OCI-LY7 (cell line): ENCODE data around the gene CTAG1A. TPM values are rescaled to one million over a fixed set of nuclear protein-coding genes. Genes with fewer than 3 reads are reported as not detected.

Experiments used
- BruUV-seq: library from RNA; stranded (reverse); fragments of 400-500 nt; replicated peaks from 2 replicates; lab custom pipeline; 2021; lab: Mats Ljungman, UMichigan
- CTCF ChIA-PET: fragments of 300-600 bp; sonication (Branson Sonifier 250); formaldehyde crosslinking; loops from one replicate; lab custom pipeline; 2022; ENCODE audit warnings: antibody characterized with exemption; ENCODE audit not compliant: unreplicated experiment; lab: Charles Lee
- POLR2A ChIA-PET: fragments of 300-600 bp; sonication (Branson Sonifier 250); formaldehyde crosslinking; loops from one replicate; lab custom pipeline; 2022; ENCODE audit warnings: antibody characterized with exemption; lab: Charles Lee
- DNase-seq: peaks from one replicate; pipeline ENCODE4 v3.0.0-alpha.2; 2015; ENCODE audit warnings: low spot score
- H2AFZ ChIP-seq: fragments of 200-600 bp; sonication (generic), shearing (Covaris generic); 2 replicates; pipeline ENCODE4 v1.6.1; 2014; ENCODE audit warnings: mild to moderate bottlenecking, antibody characterized with exemption, low read length, moderate library complexity
- H3K27ac ChIP-seq: fragments of 200-600 bp; sonication (generic); 2 replicates; pipeline ENCODE4 v1.5.1; 2014; ENCODE audit warnings: mixed run types, low read depth, mild to moderate bottlenecking, moderate library complexity, low read length, inconsistent platforms; ENCODE audit not compliant: poor library complexity, severe bottlenecking
- H3K36me3 ChIP-seq: fragments of 200-600 bp; sonication (generic); 2 replicates; pipeline ENCODE4 v1.6.1; 2014; ENCODE audit warnings: mild to moderate bottlenecking, antibody characterized with exemption, low read length, moderate library complexity, mixed read lengths; ENCODE audit not compliant: insufficient read depth
- H3K4me1 ChIP-seq: fragments of 200-600 bp; sonication (generic); 2 replicates; pipeline ENCODE4 v1.5.1; 2014; ENCODE audit warnings: mild to moderate bottlenecking, low read length; ENCODE audit not compliant: insufficient read depth, poor library complexity, severe bottlenecking
- H3K4me2 ChIP-seq: fragments of 200-600 bp; sonication (generic); 2 replicates; pipeline ENCODE4 v1.6.1; 2014; ENCODE audit warnings: mild to moderate bottlenecking, low read length
- H3K4me3 ChIP-seq: fragments of 200-600 bp; sonication (generic); 2 replicates; pipeline ENCODE4 v1.5.1; 2014; ENCODE audit warnings: mild to moderate bottlenecking, low read depth, low read length; ENCODE audit not compliant: poor library complexity, severe bottlenecking
- H3K79me2 ChIP-seq: fragments of 200-600 bp; sonication (generic); 2 replicates; pipeline ENCODE4 v1.6.1; 2016; ENCODE audit warnings: low read depth, mild to moderate bottlenecking, low read length, moderate library complexity, mixed read lengths; ENCODE audit not compliant: insufficient read depth
- H3K9me2 ChIP-seq: fragments of 200-600 bp; sonication (generic); 2 replicates; pipeline ENCODE4 v1.6.1; 2016; ENCODE audit warnings: mild to moderate bottlenecking, low read length, mixed read lengths; ENCODE audit not compliant: insufficient read depth
- H3K9me3 ChIP-seq: fragments of 200-600 bp; sonication (generic); 2 replicates; pipeline ENCODE4 v1.6.1; 2014; ENCODE audit warnings: mild to moderate bottlenecking, mixed run types, low read length, mixed read lengths
- H4K20me1 ChIP-seq: fragments of 200-600 bp; sonication (generic); 2 replicates; pipeline ENCODE4 v1.6.1; 2014; ENCODE audit warnings: mild to moderate bottlenecking, antibody characterized with exemption, low read length, moderate library complexity, mixed read lengths; ENCODE audit not compliant: insufficient read depth
- EZH2phosphoT487 ChIP-seq: fragments of 200-600 bp; sonication (generic); IDR thresholded peaks from 2 replicates; pipeline ENCODE4 v1.6.1; 2018; ENCODE audit warnings: low read depth, borderline replicate concordance, mild to moderate bottlenecking, mixed run types, antibody characterized with exemption, low read length, moderate library complexity, mixed read lengths
- intact Hi-C: fragments of 100-400 bp; cut with micrococcal nuclease; formaldehyde crosslinking; loops from one replicate; pipeline ENCODE4 v1.10.0; 2022; ENCODE audit not compliant: unreplicated experiment
- total RNA-seq, 2 experiments: library from RNA; depleted of rRNA in 1 of 2; stranded (reverse); fragments of >200 nt in 1 of 2; shearing (Covaris generic) in 1 of 2; gene quantifications; 2 replicates each; pipeline ENCODE4 v1.2.3, GENCODE V29; 2014 to 2022
- TF ChIP-seq, protein P1 (sequence below): fragments of 200-600 bp; sonication (generic); conservative IDR thresholded peaks from 2 replicates; pipeline ENCODE4 v1.5.1; 2014; ENCODE audit warnings: mild to moderate bottlenecking, antibody characterized with exemption, low read length, moderate library complexity, mixed read lengths

CTAG1A gene
- total RNA-seq, 2 experiments from 2014 or later, result not detected

- CTCF ChIA-PET, result no interaction called here
- H3K27ac ChIP-seq, result no peak overlapping the region
- TF ChIP-seq, protein P1, sequence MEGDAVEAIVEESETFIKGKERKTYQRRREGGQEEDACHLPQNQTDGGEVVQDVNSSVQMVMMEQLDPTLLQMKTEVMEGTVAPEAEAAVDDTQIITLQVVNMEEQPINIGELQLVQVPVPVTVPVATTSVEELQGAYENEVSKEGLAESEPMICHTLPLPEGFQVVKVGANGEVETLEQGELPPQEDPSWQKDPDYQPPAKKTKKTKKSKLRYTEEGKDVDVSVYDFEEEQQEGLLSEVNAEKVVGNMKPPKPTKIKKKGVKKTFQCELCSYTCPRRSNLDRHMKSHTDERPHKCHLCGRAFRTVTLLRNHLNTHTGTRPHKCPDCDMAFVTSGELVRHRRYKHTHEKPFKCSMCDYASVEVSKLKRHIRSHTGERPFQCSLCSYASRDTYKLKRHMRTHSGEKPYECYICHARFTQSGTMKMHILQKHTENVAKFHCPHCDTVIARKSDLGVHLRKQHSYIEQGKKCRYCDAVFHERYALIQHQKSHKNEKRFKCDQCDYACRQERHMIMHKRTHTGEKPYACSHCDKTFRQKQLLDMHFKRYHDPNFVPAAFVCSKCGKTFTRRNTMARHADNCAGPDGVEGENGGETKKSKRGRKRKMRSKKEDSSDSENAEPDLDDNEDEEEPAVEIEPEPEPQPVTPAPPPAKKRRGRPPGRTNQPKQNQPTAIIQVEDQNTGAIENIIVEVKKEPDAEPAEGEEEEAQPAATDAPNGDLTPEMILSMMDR, result no peak
- TF ChIP-seq EZH2phosphoT487, result no peak
- no peak overlapping the region for H3K4me2 ChIP-seq
- no TSS peak for BruUV-seq
- no peaks in the 10 kb centered on the region for H3K79me2 ChIP-seq
- H4K20me1 ChIP-seq, result no peaks in the 10 kb centered on the region
- intact Hi-C loops, result no loop called here
- H2AFZ ChIP-seq, result no peak overlapping the region
- no peaks in the 10 kb centered on the region for H3K9me2 ChIP-seq
- H3K36me3 ChIP-seq, result no peaks in the 10 kb centered on the region
- H3K4me1 ChIP-seq, result no peaks in the 10 kb centered on the region
- no peaks in the 10 kb centered on the region for H3K9me3 ChIP-seq
- no peak for DNase-seq
- POLR2A ChIA-PET, result no interaction called here
- H3K4me3 ChIP-seq, result no peak overlapping the region
Observed at GRCh38 chrX:154592505-154592904, 7.6 kb downstream of the CTAG1A start.

- no peaks in the 10 kb centered on the region for H3K36me3 ChIP-seq
- TF ChIP-seq, protein P1, result no peak
- TF ChIP-seq EZH2phosphoT487, result no peak
- no peak overlapping the region for H3K27ac ChIP-seq
- no peaks in the 10 kb centered on the region for H3K9me2 ChIP-seq
- no TSS peak for BruUV-seq
- H3K79me2 ChIP-seq, result no peaks in the 10 kb centered on the region
- intact Hi-C loops, result no loop called here
- no peak overlapping the region for H3K4me2 ChIP-seq
- H3K4me3 ChIP-seq, result no peak overlapping the region
- no peaks in the 10 kb centered on the region for H3K4me1 ChIP-seq
- DNase-seq, result no peak
- no peak overlapping the region for H2AFZ ChIP-seq
- H3K9me3 ChIP-seq, result no peaks in the 10 kb centered on the region
- no peaks in the 10 kb centered on the region for H4K20me1 ChIP-seq
- ChIA-PET CTCF (no interaction called here), POLR2A (no interaction called here)
Observed at GRCh38 chrX:154593201-154593600, 8.3 kb downstream of the CTAG1A start.

GRCh38 chrX:154594491-154594890 is 9.6 kb downstream of the CTAG1A start:
- H3K79me2 ChIP-seq, result no peaks in the 10 kb centered on the region
- no peak for DNase-seq
- BruUV-seq, result no TSS peak
- H3K9me3 ChIP-seq, result no peaks in the 10 kb centered on the region
- no peaks in the 10 kb centered on the region for H4K20me1 ChIP-seq
- no peaks in the 10 kb centered on the region for H3K4me1 ChIP-seq
- H3K9me2 ChIP-seq, result no peaks in the 10 kb centered on the region
- intact Hi-C loops, result no loop called here
- no peak overlapping the region for H3K4me2 ChIP-seq
- TF ChIP-seq EZH2phosphoT487, result no peak
- TF ChIP-seq, protein P1, result no peak
- CTCF ChIA-PET, result no interaction called here
- no peak overlapping the region for H3K4me3 ChIP-seq
- H3K36me3 ChIP-seq, result no peaks in the 10 kb centered on the region
- POLR2A ChIA-PET, result no interaction called here
- H2AFZ ChIP-seq, result no peak overlapping the region
- H3K27ac ChIP-seq, result no peak overlapping the region
